Common myeloid progenitor, CD34-positive (primary cell): Measurements from ENCODE around the gene MSANTD2. TPM values are rescaled to one million over a fixed set of nuclear protein-coding genes. Genes with fewer than 3 reads are reported as not detected.

Source experiments
- CTCF ChIA-PET: fragments of 350-600 bp; sonication (Branson Sonifier 250); formaldehyde crosslinking; loops from one replicate; lab custom pipeline; 2021; ENCODE audit warnings: antibody characterized with exemption; lab: Charles Lee
- POLR2A ChIA-PET: fragments of 350-600 bp; sonication (Branson Sonifier 250); formaldehyde crosslinking; loops from one replicate; lab custom pipeline; 2021; ENCODE audit warnings: antibody characterized with exemption; lab: Charles Lee
- DNase-seq, 3 donors: peaks; one replicate each; pipeline versions ENCODE4 v3.0.0 to v3.0.0-alpha.2; 2013
- H3K27ac ChIP-seq, 2 experiments: 1 replicate in 1 of 2; 2 replicates in 1 of 2; pipeline ENCODE4 v1.7.0; 2013; ENCODE audit warnings: inconsistent platforms in 2 of 2, low read length in 2 of 2, mild to moderate bottlenecking in 2 of 2, low read depth in 1 of 2, moderate library complexity in 1 of 2; ENCODE audit not compliant: severe bottlenecking in 2 of 2, insufficient read depth in 1 of 2, poor library complexity in 1 of 2
- H3K27me3 ChIP-seq, 5 experiments: replicated peaks in 2 of 5; 1 replicate in 3 of 5; 2 replicates in 2 of 5; pipeline versions ENCODE4 v1.6.1 to v1.7.0; 2013; ENCODE audit warnings: low read length in 4 of 5, mild to moderate bottlenecking in 2 of 5, moderate library complexity in 2 of 5, inconsistent platforms in 1 of 5; ENCODE audit not compliant: insufficient read depth in 5 of 5, control insufficient read depth in 4 of 5
- H3K36me3 ChIP-seq, 4 experiments: 1 replicate in 2 of 4; 2 replicates in 2 of 4; pipeline versions ENCODE4 v1.6.1 to v1.7.0; 2013; ENCODE audit warnings: low read length in 3 of 4, control low read depth in 1 of 4, mild to moderate bottlenecking in 1 of 4; ENCODE audit not compliant: control insufficient read depth in 4 of 4, insufficient read depth in 4 of 4
- H3K4me1 ChIP-seq, 4 experiments: 1 replicate in 3 of 4; 2 replicates in 1 of 4; pipeline versions ENCODE4 v1.6.1 to v1.7.1; 2013; ENCODE audit warnings: low read length in 3 of 4, mild to moderate bottlenecking in 3 of 4, control low read depth in 1 of 4, inconsistent platforms in 1 of 4, moderate library complexity in 1 of 4; ENCODE audit not compliant: control insufficient read depth in 4 of 4, insufficient read depth in 4 of 4; ENCODE audit errors: control extremely low read depth in 1 of 4
- H3K4me3 ChIP-seq, 7 experiments: 1 replicate in 4 of 7; 2 replicates in 3 of 7; pipeline versions ENCODE4 v1.5.1 to v1.7.0; 2013; ENCODE audit warnings: mild to moderate bottlenecking in 7 of 7, low read length in 6 of 7, moderate library complexity in 6 of 7, inconsistent platforms in 2 of 7, low read depth in 2 of 7, control low read depth in 1 of 7; ENCODE audit not compliant: insufficient read depth in 4 of 7, control insufficient read depth in 1 of 7; ENCODE audit errors: extremely low read depth in 1 of 7
- H3K9me3 ChIP-seq, 5 experiments: 1 replicate in 4 of 5; 2 replicates in 1 of 5; pipeline versions ENCODE4 v1.6.1 to v1.7.1; 2013; ENCODE audit warnings: low read length in 4 of 5, mild to moderate bottlenecking in 2 of 5, inconsistent platforms in 1 of 5, low read depth in 1 of 5, moderate library complexity in 1 of 5; ENCODE audit not compliant: control insufficient read depth in 4 of 5, insufficient read depth in 2 of 5; ENCODE audit errors: control extremely low read depth in 1 of 5
- WGBS: methylation state at CpG from one replicate; pipeline ENCODE4 v1.1.5; 2013; ENCODE audit not compliant: insufficient coverage; 5-methylcytosine and 5-hydroxymethylcytosine counted together
- polyA plus RNA-seq: library from polyadenylated mRNA; unstranded; fragments of 120-200 nt; gene quantifications from one replicate; pipeline ENCODE4 v1.2.1, GENCODE V29; 2013

MSANTD2 gene
- 5.2 TPM for polyA plus RNA-seq

DNA sequence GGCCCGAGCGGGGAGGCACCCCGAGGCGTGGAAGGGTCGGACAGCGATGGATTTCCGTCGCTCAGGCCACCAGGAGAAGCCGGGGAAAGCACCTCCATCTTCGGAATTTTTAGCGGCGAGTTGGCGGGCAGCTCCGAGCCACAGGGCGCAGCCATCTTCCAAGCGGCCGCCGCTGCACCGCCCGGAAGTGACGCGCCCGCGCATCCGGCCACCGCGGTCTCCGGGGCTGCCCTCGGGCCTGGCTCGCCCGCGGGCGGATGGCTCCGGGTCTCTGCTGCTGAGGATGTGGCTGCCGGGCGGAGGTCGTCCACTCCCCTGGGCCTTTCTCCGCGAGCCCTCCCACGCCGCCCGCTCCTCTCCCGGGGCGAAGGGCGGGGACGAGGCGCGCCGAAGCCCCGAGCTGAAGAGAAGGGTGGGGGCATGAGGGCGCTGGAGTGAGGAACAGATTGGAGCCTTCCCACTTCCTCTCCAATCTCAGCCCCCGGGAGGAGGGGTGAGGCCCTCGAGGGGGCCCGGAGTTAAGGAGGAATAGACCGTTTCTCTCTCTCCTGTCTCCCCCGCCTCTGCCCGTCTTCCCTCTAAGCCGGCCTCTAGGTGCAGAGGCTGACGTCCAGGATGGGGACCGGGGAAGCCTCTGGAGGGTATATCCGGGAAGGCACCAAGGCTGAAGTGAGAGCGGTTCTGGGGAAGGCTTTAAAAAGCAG, at the start of gene MSANTD2:
Gene MSANTD2 (minus strand): TSS at position 181 of the 704 bp plus-strand sequence. CDS start 26 bp downstream, at position 155.
- peak within 1 kb of the TSS; percentile 72 to 85 (median 81) for H3K4me3 ChIP-seq
- peak; percentile 65 to 82 (median 74) for DNase-seq
- H3K9me3 ChIP-seq: no peaks in the 10 kb centered on the region
- under 1% methylated on average over 34 of the region's 62 CpGs for WGBS
- ChIA-PET CTCF (interaction anchor here (0.8 to 6.0 kb wide), 12 partner anchors 13 to 157 kb away, joined by 3 to 43 read pairs (median 6); partner anchors contain the start of genes ESAM and VSIG2), POLR2A (interaction anchor here (0.9 kb wide), 1 partner anchor 127 kb away, joined by 3 read pairs; the partner anchor contains the start of gene SIAE)
- H3K36me3 ChIP-seq: no peaks in the 10 kb centered on the region
- H3K27me3 ChIP-seq: peaks cover 0 to 20% (median 16%) of the 10 kb centered on the region in 5 experiments
- peak within 1 kb of the TSS in 1 of 2 experiments; percentile 68 for H3K27ac ChIP-seq
- H3K4me1 ChIP-seq: peaks cover 11 to 18% (median 15%) of the 10 kb centered on the region in 4 experiments

DNA sequence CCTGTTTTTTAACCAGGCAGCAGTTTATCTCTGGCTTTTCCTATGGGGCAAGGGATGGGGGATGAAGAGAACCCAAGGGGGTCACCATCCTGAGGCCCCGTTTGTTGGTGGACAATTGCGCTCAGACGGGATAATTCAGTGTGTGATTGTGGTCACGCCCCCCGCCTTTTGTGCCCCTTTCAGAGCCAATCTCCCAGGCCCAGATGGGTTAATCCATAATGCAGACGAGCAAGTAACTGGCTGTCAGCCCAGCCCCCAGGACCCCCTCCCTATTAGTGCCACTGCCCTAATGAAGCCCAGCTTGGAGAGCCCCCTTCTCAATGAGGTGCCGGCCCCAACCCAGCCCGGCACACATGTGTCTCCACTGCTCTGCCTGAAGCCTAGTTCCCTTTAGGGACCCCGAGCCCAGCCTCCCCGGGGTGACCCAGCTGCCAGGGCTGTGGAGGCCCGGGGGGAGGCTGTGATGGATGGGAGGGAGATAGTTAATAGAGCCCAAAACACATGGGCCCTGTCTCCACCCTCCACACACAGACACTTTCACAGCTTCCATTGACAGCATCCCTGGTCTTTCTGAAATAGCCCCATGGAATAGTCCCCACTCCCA, 46.0 kb upstream of the MSANTD2 start:
- no peak overlapping the region for H3K27ac ChIP-seq
- peaks cover 36 to 100% (median 72%) of the 10 kb centered on the region in 5 experiments for H3K27me3 ChIP-seq
- DNase-seq: no peak
- WGBS: 25% methylated on average over 6 of the region's 11 CpGs
- H3K36me3 ChIP-seq: no peaks in the 10 kb centered on the region
- POLR2A ChIA-PET: no interaction called here
- H3K4me1 ChIP-seq: peaks cover 0 to 10% (median 5%) of the 10 kb centered on the region in 4 experiments
- no peak overlapping the region for H3K4me3 ChIP-seq
- H3K9me3 ChIP-seq: peaks cover 0 to 4% (median 0%) of the 10 kb centered on the region in 5 experiments
- CTCF ChIA-PET: interaction anchor here (1.4 to 2.6 kb wide), 5 partner anchors 8 to 177 kb away, joined by 4 to 10 read pairs (median 5); partner anchors contain the start of gene ROBO3

DNA sequence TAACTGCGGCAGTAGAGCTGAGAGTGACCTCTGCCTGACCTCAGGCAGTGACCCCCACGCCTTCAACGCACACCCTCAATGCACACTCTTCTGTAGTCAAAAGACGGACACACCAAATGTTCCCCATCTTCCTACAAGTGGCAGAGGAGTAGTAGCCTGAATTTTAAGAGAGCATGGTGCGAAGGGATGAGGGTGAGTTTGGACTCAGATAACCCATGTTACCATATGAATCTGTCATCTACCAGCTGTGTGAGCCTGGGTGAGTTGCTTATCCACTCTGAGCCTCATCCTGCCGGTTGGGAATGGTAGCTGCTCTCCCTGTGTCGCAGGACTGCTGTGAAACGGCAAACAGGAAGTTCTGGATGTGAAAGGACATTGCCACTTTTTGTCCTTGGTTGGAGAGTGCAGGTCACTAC, 44.5 kb upstream of the MSANTD2 start:
- H3K4me3 ChIP-seq: no peak overlapping the region
- H3K27ac ChIP-seq: no peak overlapping the region
- ChIA-PET POLR2A (no interaction called here), CTCF (interaction anchor here (1.1 to 2.0 kb wide), 4 partner anchors 16 to 176 kb away, joined by 3 to 15 read pairs (median 4); partner anchors contain the start of gene ROBO3)
- H3K27me3 ChIP-seq: peaks cover 43 to 100% (median 73%) of the 10 kb centered on the region in 5 experiments
- no peaks in the 10 kb centered on the region for H3K9me3 ChIP-seq
- H3K4me1 ChIP-seq: peaks cover 0 to 15% (median 9%) of the 10 kb centered on the region in 4 experiments
- WGBS: 3% methylated on average over 4 of the region's 8 CpGs
- DNase-seq: no peak
- no peaks in the 10 kb centered on the region for H3K36me3 ChIP-seq

DNA sequence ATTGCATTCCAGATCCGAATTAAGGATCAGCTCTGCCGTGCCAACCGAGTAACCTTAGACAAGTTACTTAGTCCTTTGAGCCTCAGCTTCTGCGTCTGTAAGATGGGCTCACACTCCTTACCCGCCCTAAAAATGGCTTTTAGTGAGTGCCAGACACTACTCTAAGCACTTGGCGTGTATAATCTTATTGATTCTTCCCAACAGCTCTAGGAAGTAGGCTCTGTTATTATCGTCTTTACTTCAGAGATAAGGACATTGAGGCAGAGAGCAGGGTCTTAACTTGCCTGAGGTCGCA, 43.4 kb upstream of the MSANTD2 start:
- no peak for DNase-seq
- Histone ChIP-seq H3K4me1 (peaks cover 0 to 24% (median 18%) of the 10 kb centered on the region in 4 experiments), H3K9me3 (no peaks in the 10 kb centered on the region), H3K36me3 (no peaks in the 10 kb centered on the region), H3K4me3 (no peak overlapping the region), H3K27me3 (peaks cover 42 to 100% (median 70%) of the 10 kb centered on the region in 5 experiments), H3K27ac (no peak overlapping the region)
- CTCF ChIA-PET: interaction anchor here (0.7 to 2.0 kb wide), 5 partner anchors 11 to 279 kb away, joined by 3 to 15 read pairs (median 4); partner anchors contain the start of gene ROBO3
- WGBS: 10% methylated on average over 8 of the region's 8 CpGs
- POLR2A ChIA-PET: no interaction called here

DNA sequence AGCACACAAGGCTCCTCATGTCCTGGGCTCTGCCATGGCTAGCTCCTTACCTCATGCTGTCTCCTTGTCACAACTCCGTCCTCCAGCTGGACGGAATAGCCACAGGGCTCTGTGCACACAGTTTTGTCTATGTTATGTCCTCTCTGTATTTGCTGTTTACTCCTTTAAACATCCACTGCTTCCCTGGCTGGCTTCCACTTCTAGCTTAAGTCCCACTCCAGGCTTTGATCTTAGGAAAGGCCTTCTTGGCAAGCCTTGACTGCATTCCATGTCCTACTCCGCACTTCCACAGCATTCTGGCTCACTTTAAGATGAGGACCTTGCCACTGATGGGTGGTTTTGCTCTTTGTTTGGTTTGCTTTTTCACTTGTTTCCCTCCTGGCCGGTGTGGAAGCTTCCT, 42.1 kb upstream of the MSANTD2 start:
- H3K27ac ChIP-seq: no peak overlapping the region
- no peaks in the 10 kb centered on the region for H3K36me3 ChIP-seq
- DNase-seq: no peak
- peaks cover 0 to 24% (median 18%) of the 10 kb centered on the region in 4 experiments for H3K4me1 ChIP-seq
- H3K9me3 ChIP-seq: no peaks in the 10 kb centered on the region
- peaks cover 41 to 98% (median 67%) of the 10 kb centered on the region in 5 experiments for H3K27me3 ChIP-seq
- POLR2A ChIA-PET: no interaction called here
- no peak overlapping the region for H3K4me3 ChIP-seq
- 63% methylated on average over 3 of the region's 4 CpGs for WGBS
- CTCF ChIA-PET: interaction anchor here (1.2 kb wide), 1 partner anchor 171 kb away, joined by 4 read pairs; no protein-coding TSS in a partner anchor

DNA sequence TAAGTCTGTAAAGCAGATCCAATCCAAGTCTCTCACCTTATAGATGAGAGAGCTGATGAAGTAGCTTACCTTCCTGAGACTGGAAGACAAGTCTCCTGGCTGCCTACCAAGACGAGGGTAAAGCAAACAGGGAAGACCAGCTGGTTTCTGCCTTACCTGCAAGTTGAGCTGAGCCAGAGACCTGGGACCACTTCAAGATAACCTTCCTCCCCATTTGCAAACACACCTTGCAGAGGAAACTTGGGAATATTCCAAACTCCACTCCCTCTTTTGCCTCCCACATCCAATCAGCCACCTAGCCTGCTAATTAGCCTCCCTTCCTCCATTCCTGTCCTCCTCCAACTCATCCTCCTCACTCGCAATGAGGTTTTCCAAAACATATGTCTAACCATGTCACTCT, 41.6 kb upstream of the MSANTD2 start:
- WGBS: 35% methylated on average over 2 of the region's 2 CpGs
- ChIA-PET CTCF (no interaction called here), POLR2A (no interaction called here)
- H3K36me3 ChIP-seq: no peaks in the 10 kb centered on the region
- no peaks in the 10 kb centered on the region for H3K9me3 ChIP-seq
- peaks cover 0 to 25% (median 20%) of the 10 kb centered on the region in 4 experiments for H3K4me1 ChIP-seq
- H3K27ac ChIP-seq: no peak overlapping the region
- H3K27me3 ChIP-seq: peaks cover 41 to 93% (median 64%) of the 10 kb centered on the region in 5 experiments
- DNase-seq: no peak
- no peak overlapping the region for H3K4me3 ChIP-seq
